GM12891 (cell line): ENCODE measurements around the gene ZNF3.

ENCODE experiments used
- PAX5 ChIP-seq: IDR thresholded peaks from 2 replicates; pipeline ENCODE4 v1.6.1; 2011; ENCODE audit warnings: low read length, moderate library complexity, mild to moderate bottlenecking; ENCODE audit not compliant: insufficient read depth, severe bottlenecking
- POLR2A ChIP-seq: IDR thresholded peaks from 2 replicates; pipeline ENCODE4 v1.6.1; 2011; ENCODE audit warnings: low read depth, low read length, control low read depth
- POLR2AphosphoS5 ChIP-seq: IDR thresholded peaks from 2 replicates; pipeline ENCODE4 v1.6.1; 2011; ENCODE audit warnings: low read depth, low read length, control low read depth

DNA sequence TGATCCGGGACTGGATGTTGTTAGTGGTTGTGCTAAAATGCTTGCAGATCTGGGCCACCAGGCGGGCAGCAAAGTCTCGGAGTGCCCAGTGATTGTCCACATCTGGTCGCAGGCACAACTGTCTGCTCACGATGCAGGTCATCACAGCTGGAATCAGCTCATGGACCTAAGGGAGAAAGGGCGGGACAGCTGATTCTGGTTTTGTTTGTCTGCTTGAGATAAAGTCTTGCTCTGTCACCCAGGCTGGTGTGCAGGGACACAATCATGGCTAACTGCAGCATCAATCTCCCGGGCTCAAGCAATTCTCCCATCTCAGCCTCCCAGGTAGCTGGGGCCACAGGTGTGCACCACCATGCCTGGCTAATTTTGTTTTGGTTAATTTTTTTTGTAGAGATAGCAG lies 29.6 kb upstream of the ZNF3 start:
- no peak for TF ChIP-seq POLR2AphosphoS5
- no peak for TF ChIP-seq POLR2A
- no peak for TF ChIP-seq PAX5
